Brain pericyte (primary cell): ENCODE results near the gene TGM6.

Experiments used
- DNase-seq: peaks from one replicate; pipeline ENCODE4 v3.0.0-alpha.2; 2012; ENCODE audit warnings: low read depth, low spot score

The TGM6 gene

GRCh38 chr20:2364044-2364443 is 16.7 kb upstream of the TGM6 start:
- DNase-seq, result no peak

- no peak for DNase-seq
Observed at GRCh38 chr20:2365091-2365490, 15.6 kb upstream of the TGM6 start.

GRCh38 chr20:2365666-2366065 is 15.0 kb upstream of the TGM6 start:
- no peak for DNase-seq

- no peak for DNase-seq
Observed at GRCh38 chr20:2368621-2369020, 12.1 kb upstream of the TGM6 start.

GRCh38 chr20:2373098-2373497 is 7.6 kb upstream of the TGM6 start:
- DNase-seq, result no peak

GRCh38 chr20:2374346-2375125 is 6.2 kb upstream of the TGM6 start:
- no peak for DNase-seq

- no peak for DNase-seq
Observed at GRCh38 chr20:2378893-2379292, 1.8 kb upstream of the TGM6 start.

GRCh38 chr20:2379511-2380229 is 1.0 kb upstream of the TGM6 start:
- DNase-seq, result no peak

GRCh38 chr20:2381303-2381702 is 602 bp downstream of the TGM6 start:
- no peak for DNase-seq

GRCh38 chr20:2382833-2383232 is 2.1 kb downstream of the TGM6 start:
- DNase-seq, result no peak

GRCh38 chr20:2385026-2385425 is 4.3 kb downstream of the TGM6 start:
- DNase-seq, result no peak

GRCh38 chr20:2385496-2385895 is 4.8 kb downstream of the TGM6 start:
- no peak for DNase-seq

GRCh38 chr20:2386516-2387179 is 5.9 kb downstream of the TGM6 start:
- no peak for DNase-seq

GRCh38 chr20:2387180-2387577 is 6.5 kb downstream of the TGM6 start:
- no peak for DNase-seq

- DNase-seq, result no peak
Observed at GRCh38 chr20:2387580-2387979, 6.9 kb downstream of the TGM6 start.

GRCh38 chr20:2390951-2391675 is 10.4 kb downstream of the TGM6 start:
- DNase-seq, result no peak

GRCh38 chr20:2394411-2395055 is 13.8 kb downstream of the TGM6 start:
- DNase-seq, result no peak

- DNase-seq, result no peak
Observed at GRCh38 chr20:2395136-2395535, 14.4 kb downstream of the TGM6 start.

GRCh38 chr20:2396241-2396814 is 15.6 kb downstream of the TGM6 start:
- no peak for DNase-seq

- DNase-seq, result no peak
Observed at GRCh38 chr20:2397091-2397490, 16.4 kb downstream of the TGM6 start.

- DNase-seq, result no peak
Observed at GRCh38 chr20:2397595-2398145, 17.0 kb downstream of the TGM6 start.
